ENCODE data around the gene INPP5A. TPM values are rescaled to one million over a fixed set of nuclear protein-coding genes. Genes with fewer than 3 reads are reported as not detected.
A peak's percentile ranks its signal among the peaks of the same experiment; 100 is the strongest.

The INPP5A gene
- polyA plus RNA-seq, 6 donors from 2014 or later: 1.3 to 6.7 (median 2.1) TPM

DNA sequence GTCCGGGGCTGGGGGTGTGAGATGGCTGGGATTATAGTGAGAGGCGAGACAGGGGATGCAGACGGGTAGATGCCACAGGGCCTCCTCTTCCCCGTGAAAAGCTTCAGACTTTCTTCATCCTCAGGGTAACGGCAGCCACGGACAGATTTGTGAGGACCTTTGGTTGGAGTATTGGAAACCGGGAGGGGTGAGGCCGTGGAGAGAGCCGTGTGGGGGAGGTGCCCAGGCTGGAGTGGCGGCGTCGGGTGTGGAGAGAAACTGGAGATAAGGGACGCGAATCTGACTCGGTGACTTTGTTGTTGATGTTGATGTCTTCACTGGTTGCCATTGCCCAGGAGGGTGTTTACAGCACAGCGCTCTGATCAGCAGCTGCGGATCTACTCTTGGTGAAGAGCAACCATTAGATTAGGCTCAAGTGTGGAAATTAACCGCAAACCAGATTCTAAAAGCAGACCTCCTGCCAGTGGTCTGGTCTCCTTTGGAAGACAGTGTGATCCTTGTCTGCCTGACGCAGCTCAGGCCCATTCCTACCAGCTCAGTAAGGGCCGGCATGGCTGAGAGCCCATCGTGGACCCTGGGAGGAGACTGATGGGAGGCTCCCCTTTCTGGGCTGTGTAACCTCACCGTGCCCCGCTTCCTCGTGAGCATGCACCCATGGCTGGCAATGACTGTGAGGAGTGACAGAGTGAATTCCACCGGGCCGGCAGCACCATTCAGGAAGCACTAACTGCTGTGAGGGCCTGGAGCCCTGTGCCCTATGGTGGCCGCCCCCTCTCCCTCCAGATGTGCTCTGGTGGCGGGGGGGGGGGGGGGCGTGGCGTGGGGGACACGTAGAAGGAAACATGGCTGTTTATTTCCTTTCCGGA, 90.3 kb downstream of the INPP5A start:
- Mint-ChIP-seq H3K36me3 (no peaks in the 10 kb centered on the region), H3K4me3 (peak overlapping the region in 6 of 8 donors; percentile 42 to 78 (median 60)), H3K27ac (peak overlapping the region in 5 of 6 donors; percentile 65 to 95 (median 82)), H3K27me3 (no peaks in the 10 kb centered on the region), H3K4me1 (peaks cover 52 to 71% (median 64%) of the 10 kb centered on the region in 3 donors), H3K9me3 (peaks cover 0 to 1% (median 0%) of the 10 kb centered on the region in 7 donors)
- peak; percentile 65 to 81 for ATAC-seq (ENCODE audit: low read depth in 2 of 2)
- no peak for DNase-seq

- no peak for DNase-seq
- ATAC-seq (ENCODE audit: low read depth in 2 of 2): no peak
- Mint-ChIP-seq H3K4me3 (peak overlapping the region in 3 of 8 donors; percentile 25 to 56 (median 47)), H3K27me3 (no peaks in the 10 kb centered on the region), H3K9me3 (peaks cover 0 to 1% (median 0%) of the 10 kb centered on the region in 7 donors), H3K36me3 (no peaks in the 10 kb centered on the region), H3K4me1 (peaks cover 63 to 84% (median 74%) of the 10 kb centered on the region in 3 donors), H3K27ac (peak overlapping the region in 4 of 6 donors; percentile 34 to 76 (median 50))
These were observed 91.6 kb downstream of the INPP5A start for GRCh38 chr10:132628966-132629900.

- Mint-ChIP-seq H3K27me3 (no peaks in the 10 kb centered on the region), H3K27ac (peak overlapping the region in 4 of 6 donors; percentile 70 to 84 (median 78)), H3K4me1 (peaks cover 63 to 82% (median 74%) of the 10 kb centered on the region in 3 donors), H3K9me3 (peaks cover 0 to 1% (median 0%) of the 10 kb centered on the region in 7 donors), H3K36me3 (no peaks in the 10 kb centered on the region), H3K4me3 (peak overlapping the region in 1 of 8 donors; percentile 31)
- no peak for ATAC-seq (ENCODE audit: low read depth in 2 of 2)
- no peak for DNase-seq
These were observed 92.6 kb downstream of the INPP5A start for GRCh38 chr10:132630156-132630555.

- Mint-ChIP-seq H3K9me3 (peaks cover 0 to 1% (median 0%) of the 10 kb centered on the region in 7 donors), H3K4me1 (peaks cover 56 to 76% (median 69%) of the 10 kb centered on the region in 3 donors)
These were observed 93.2 kb downstream of the INPP5A start for GRCh38 chr10:132630666-132631337.

GRCh38 chr10:132631338-132631735, 93.8 kb downstream of the INPP5A start:
- Mint-ChIP-seq H3K36me3 (no peaks in the 10 kb centered on the region), H3K4me1 (peaks cover 51 to 70% (median 69%) of the 10 kb centered on the region in 3 donors), H3K27ac (peak overlapping the region in 1 of 6 donors; percentile 72), H3K9me3 (peaks cover 0 to 1% (median 0%) of the 10 kb centered on the region in 7 donors), H3K4me3 (no peak overlapping the region), H3K27me3 (no peaks in the 10 kb centered on the region)
- DNase-seq (no peak), ATAC-seq (ENCODE audit: low read depth in 2 of 2) (no peak)

More at GRCh38 chr10:132630666-132631337, 93.2 kb downstream of the INPP5A start:
- no peak overlapping the region for H3K4me3 Mint-ChIP-seq
- no peaks in the 10 kb centered on the region for H3K27me3 Mint-ChIP-seq
- DNase-seq: no peak
- H3K36me3 Mint-ChIP-seq: no peaks in the 10 kb centered on the region
- ATAC-seq (ENCODE audit: low read depth in 2 of 2): no peak
- H3K27ac Mint-ChIP-seq: peak overlapping the region in 2 of 6 donors; percentile 73 to 76

DNA sequence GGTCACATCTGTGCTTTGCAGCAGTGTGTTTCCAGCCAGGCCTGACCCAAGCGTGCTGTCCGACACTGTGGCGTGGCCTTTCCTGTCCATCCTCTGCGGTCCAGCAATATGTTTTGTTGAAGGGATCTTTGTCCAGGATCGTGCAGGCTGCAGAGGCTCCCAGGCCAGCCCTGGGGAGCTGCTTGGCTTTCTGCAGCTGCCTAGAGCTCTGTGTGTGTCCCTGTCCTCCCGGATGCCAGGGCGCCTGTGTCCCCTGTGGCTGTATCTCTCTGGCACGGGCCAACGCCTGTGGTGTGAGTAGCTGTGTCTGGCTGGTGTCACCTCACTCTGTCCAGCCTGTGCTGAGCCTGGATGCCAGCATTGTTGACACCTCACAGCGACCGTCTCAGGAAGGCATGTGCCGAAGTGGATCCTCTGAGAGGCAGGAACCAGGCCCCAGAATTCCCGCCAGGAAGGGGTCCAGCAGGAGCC, 94.5 kb downstream of the INPP5A start:
- Mint-ChIP-seq H3K36me3 (no peaks in the 10 kb centered on the region), H3K4me1 (peaks cover 45 to 66% (median 65%) of the 10 kb centered on the region in 3 donors), H3K27me3 (no peaks in the 10 kb centered on the region), H3K9me3 (peaks cover 0 to 1% (median 0%) of the 10 kb centered on the region in 7 donors), H3K4me3 (no peak overlapping the region), H3K27ac (peak overlapping the region in 2 of 6 donors; percentile 61 to 88)
- ATAC-seq (ENCODE audit: low read depth in 2 of 2) (no peak), DNase-seq (no peak)

GRCh38 chr10:132632851-132633684, 95.5 kb downstream of the INPP5A start:
- Mint-ChIP-seq H3K36me3 (no peaks in the 10 kb centered on the region), H3K27me3 (no peaks in the 10 kb centered on the region), H3K4me1 (peaks cover 46 to 67% (median 66%) of the 10 kb centered on the region in 3 donors), H3K4me3 (peak overlapping the region in 4 of 8 donors; percentile 2 to 47 (median 27)), H3K27ac (peak overlapping the region; percentile 9 to 91 (median 72)), H3K9me3 (peaks cover 0 to 1% (median 0%) of the 10 kb centered on the region in 7 donors)
- ATAC-seq (ENCODE audit: low read depth in 2 of 2) (peak; percentile 19 to 31), DNase-seq (no peak)

DNA sequence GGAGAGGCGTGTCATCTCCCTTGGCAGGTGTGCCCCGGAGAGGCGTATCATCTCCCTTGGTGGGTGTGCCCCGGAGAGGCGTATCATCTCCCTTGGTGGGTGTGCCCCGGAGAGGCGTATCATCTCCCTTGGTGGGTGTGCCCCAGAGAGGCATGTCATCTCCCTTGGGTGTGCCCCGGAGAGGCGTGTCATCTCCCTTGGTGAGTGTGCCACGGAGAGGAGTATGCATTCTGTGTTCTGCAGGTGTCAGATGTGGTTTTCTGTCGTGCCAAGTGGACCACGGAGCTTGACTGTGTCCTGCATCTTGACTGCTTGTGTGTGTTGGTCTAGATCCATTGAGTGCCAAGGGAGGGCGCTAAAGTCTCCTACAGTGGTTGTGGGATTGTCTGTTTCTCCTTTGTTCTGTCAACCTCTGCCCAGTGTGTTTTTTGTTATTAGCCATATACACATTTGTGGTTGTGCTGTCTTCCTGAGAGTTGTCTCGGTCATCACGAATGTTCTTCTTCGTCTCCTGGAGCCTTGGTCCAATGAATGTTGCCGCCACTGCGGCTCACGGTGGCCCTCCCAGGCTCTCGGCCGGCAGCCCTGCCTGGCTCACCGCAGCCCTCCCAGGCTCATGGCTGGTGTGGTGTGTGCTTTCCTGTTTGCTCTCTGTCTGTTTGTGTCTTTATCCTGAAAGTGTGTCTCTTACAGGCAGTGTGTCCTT, 96.8 kb downstream of the INPP5A start:
- Mint-ChIP-seq H3K9me3 (peaks cover 0 to 1% (median 0%) of the 10 kb centered on the region in 7 donors), H3K36me3 (peaks cover 0 to 1% of the 10 kb centered on the region in 2 donors), H3K27ac (peak overlapping the region; percentile 75 to 94 (median 85)), H3K4me3 (peak overlapping the region in 4 of 8 donors; percentile 10 to 55 (median 36)), H3K4me1 (peaks cover 40 to 67% (median 59%) of the 10 kb centered on the region in 3 donors), H3K27me3 (no peaks in the 10 kb centered on the region)
- DNase-seq: peak; percentile 57
- ATAC-seq (ENCODE audit: low read depth in 2 of 2): peak; percentile 80 to 81

DNA sequence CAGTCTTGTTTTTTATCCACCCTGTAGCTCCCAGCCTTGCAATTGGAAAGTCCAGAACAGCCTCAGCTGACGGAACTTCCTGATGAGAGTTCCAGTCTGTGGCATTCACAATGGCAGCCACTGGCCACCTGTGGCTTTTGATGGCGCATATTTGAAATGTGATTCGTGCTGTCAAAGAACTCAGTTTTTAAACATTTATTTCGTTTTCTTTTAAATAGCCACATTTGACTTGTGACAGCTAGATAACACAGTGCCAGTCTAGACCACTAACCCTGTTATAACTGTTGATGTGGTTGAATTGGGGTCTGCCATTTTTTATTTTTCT, 97.3 kb downstream of the INPP5A start:
- ATAC-seq (ENCODE audit: low read depth in 2 of 2): no peak
- H3K27me3 Mint-ChIP-seq: no peaks in the 10 kb centered on the region
- H3K36me3 Mint-ChIP-seq: peaks cover 4 to 6% of the 10 kb centered on the region in 2 donors

DNA sequence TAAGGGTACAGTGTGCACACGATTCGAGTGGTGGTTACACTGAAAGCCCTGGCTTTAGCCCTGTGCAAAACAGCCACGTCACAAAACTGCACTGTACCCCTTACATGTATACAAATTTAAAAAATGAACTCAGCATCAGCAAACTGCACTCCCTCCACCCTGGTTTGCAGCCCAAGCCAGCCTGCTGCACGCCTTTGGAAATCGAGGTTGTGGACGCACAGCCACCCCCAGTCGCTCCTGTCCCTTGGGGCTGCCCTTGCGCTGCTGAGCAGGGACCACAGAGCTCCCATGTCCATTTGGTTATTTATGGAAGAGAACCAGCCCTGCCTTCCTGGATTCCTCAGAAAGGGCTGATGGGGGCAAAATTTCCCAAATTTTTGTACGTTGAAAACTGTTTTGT, 98.8 kb downstream of the INPP5A start:
- Mint-ChIP-seq H3K27ac (peak overlapping the region in 1 of 6 donors; percentile 70), H3K9me3 (peaks cover 0 to 5% (median 2%) of the 10 kb centered on the region in 7 donors), H3K36me3 (peaks cover 10 to 21% of the 10 kb centered on the region in 2 donors), H3K27me3 (no peaks in the 10 kb centered on the region), H3K4me3 (no peak overlapping the region), H3K4me1 (peaks cover 41 to 60% (median 56%) of the 10 kb centered on the region in 3 donors)
- ATAC-seq (ENCODE audit: low read depth in 2 of 2) (no peak), DNase-seq (no peak)

More for the DNA sequence above, 97.3 kb downstream of the INPP5A start:
- peaks cover 0 to 4% (median 0%) of the 10 kb centered on the region in 7 donors for H3K9me3 Mint-ChIP-seq
- peak overlapping the region in 1 of 8 donors; percentile 10 for H3K4me3 Mint-ChIP-seq
- peak overlapping the region in 5 of 6 donors; percentile 75 to 91 (median 84) for H3K27ac Mint-ChIP-seq
- DNase-seq: no peak
- H3K4me1 Mint-ChIP-seq: peaks cover 35 to 62% (median 54%) of the 10 kb centered on the region in 3 donors

- H3K36me3 Mint-ChIP-seq: peaks cover 14 to 24% of the 10 kb centered on the region in 2 donors
- DNase-seq: peak; percentile 57
- H3K27me3 Mint-ChIP-seq: no peaks in the 10 kb centered on the region
- H3K4me3 Mint-ChIP-seq: peak overlapping the region in 5 of 8 donors; percentile 6 to 41 (median 26)
- peak overlapping the region; percentile 44 to 96 (median 83) for H3K27ac Mint-ChIP-seq
- H3K9me3 Mint-ChIP-seq: peaks cover 0 to 5% (median 2%) of the 10 kb centered on the region in 7 donors
- peaks cover 48 to 60% (median 54%) of the 10 kb centered on the region in 3 donors for H3K4me1 Mint-ChIP-seq
- peak; percentile 52 to 65 for ATAC-seq (ENCODE audit: low read depth in 2 of 2)
These were observed 100.0 kb downstream of the INPP5A start for GRCh38 chr10:132637477-132638129.
